BJ (cell line): ENCODE results near the gene CALCOCO1. TPM values are rescaled to one million over a fixed set of nuclear protein-coding genes. Genes with fewer than 3 reads are reported as not detected.

Source experiments
- CTCF ChIA-PET: fragments of 350-600 bp; formaldehyde crosslinking; extraction: SDS; loops from one replicate; lab custom pipeline; 2021; ENCODE audit warnings: antibody characterized with exemption, inconsistent platforms; lab: Yijun Ruan, JAX
- POLR2A ChIA-PET: fragments of 300-600 bp; sonication (Branson Sonifier 250); formaldehyde crosslinking; extraction: SDS; loops from one replicate; lab custom pipeline; 2021; ENCODE audit warnings: antibody characterized with exemption; lab: Charles Lee
- DNase-seq: peaks from one replicate; pipeline ENCODE4 v3.0.0-alpha.2; 2011; ENCODE audit warnings: low read depth
- H3K27me3 ChIP-seq: 2 replicates; pipeline ENCODE4 v1.6.0; 2011; ENCODE audit warnings: low read length; ENCODE audit not compliant: control insufficient read depth, insufficient read depth
- H3K36me3 ChIP-seq: 2 replicates; pipeline ENCODE4 v1.5.1; 2011; ENCODE audit warnings: low read length; ENCODE audit not compliant: control insufficient read depth, insufficient read depth
- H3K4me3 ChIP-seq: 2 replicates; pipeline ENCODE4 v1.5.1; 2011; ENCODE audit warnings: low read depth, mild to moderate bottlenecking, control low read depth, low read length
- CTCF ChIP-seq: IDR thresholded peaks from 2 replicates; pipeline ENCODE4 v1.5.1; 2011; ENCODE audit warnings: low read depth, mild to moderate bottlenecking, control low read depth, inconsistent platforms, low read length, moderate library complexity; ENCODE audit not compliant: insufficient read depth
- polyA plus RNA-seq: library from polyadenylated mRNA; depleted of rRNA; stranded (reverse); fragments of >200 nt; gene quantifications from 2 replicates; pipeline ENCODE4 v1.2.3, GENCODE V29; 2011

CALCOCO1 gene
- polyA plus RNA-seq, 1 experiment = 206 TPM

- no peak for DNase-seq
- ChIA-PET CTCF (interaction anchor here (1.0 to 11.2 kb wide), 4 partner anchors 8 to 462 kb away, joined by 3 to 124 read pairs (median 10); no protein-coding TSS in a partner anchor), POLR2A (interaction anchor here (0.8 kb wide), 1 partner anchor 209 kb away, joined by 4 read pairs; no protein-coding TSS in a partner anchor)
- no peak for TF ChIP-seq CTCF
- H3K36me3 ChIP-seq = no peaks in the 10 kb centered on the region
- H3K4me3 ChIP-seq = no peak overlapping the region
- H3K27me3 ChIP-seq = peaks cover 66% of the 10 kb centered on the region
Measured at GRCh38 chr12:53752621-53753020, 25.4 kb upstream of the CALCOCO1 start.

- TF ChIP-seq CTCF = no peak
- ChIA-PET POLR2A (interaction anchor here (0.8 kb wide), 1 partner anchor 209 kb away, joined by 4 read pairs; no protein-coding TSS in a partner anchor), CTCF (interaction anchor here (0.6 to 11.2 kb wide), 6 partner anchors 7 to 462 kb away, joined by 3 to 124 read pairs (median 3); no protein-coding TSS in a partner anchor)
- no peaks in the 10 kb centered on the region for H3K36me3 ChIP-seq
- H3K27me3 ChIP-seq = peaks cover 65% of the 10 kb centered on the region
- no peak overlapping the region for H3K4me3 ChIP-seq
- DNase-seq = no peak
Measured at GRCh38 chr12:53752192-53752601, 24.9 kb upstream of the CALCOCO1 start.

- no peaks in the 10 kb centered on the region for H3K36me3 ChIP-seq
- TF ChIP-seq CTCF = no peak
- CTCF ChIA-PET = interaction anchor here (0.6 to 11.2 kb wide), 6 partner anchors 7 to 463 kb away, joined by 3 to 124 read pairs (median 3); no protein-coding TSS in a partner anchor
- no peak for DNase-seq
- peaks cover 68% of the 10 kb centered on the region for H3K27me3 ChIP-seq
- H3K4me3 ChIP-seq = peak within 1 kb of the TSS; percentile 15
- POLR2A ChIA-PET = interaction anchor here (0.8 kb wide), 1 partner anchor 210 kb away, joined by 4 read pairs; no protein-coding TSS in a partner anchor
Measured at GRCh38 chr12:53751336-53752191, 24.3 kb upstream of the CALCOCO1 start, which contains the start of gene CISTR. Gene CISTR (minus strand): TSS chr12:53751979.

- peak overlapping the region; percentile 15 for H3K4me3 ChIP-seq
- POLR2A ChIA-PET = no interaction called here
- DNase-seq = no peak
- peaks cover 66% of the 10 kb centered on the region for H3K27me3 ChIP-seq
- TF ChIP-seq CTCF = no peak
- CTCF ChIA-PET = interaction anchor here (0.9 to 3.4 kb wide), 4 partner anchors 11 to 49 kb away, joined by 3 to 16 read pairs (median 4); no protein-coding TSS in a partner anchor
- H3K36me3 ChIP-seq = no peaks in the 10 kb centered on the region
Measured at GRCh38 chr12:53750812-53751335, 23.6 kb upstream of the CALCOCO1 start.
